ENCODE data around the gene THRB.

DNA sequence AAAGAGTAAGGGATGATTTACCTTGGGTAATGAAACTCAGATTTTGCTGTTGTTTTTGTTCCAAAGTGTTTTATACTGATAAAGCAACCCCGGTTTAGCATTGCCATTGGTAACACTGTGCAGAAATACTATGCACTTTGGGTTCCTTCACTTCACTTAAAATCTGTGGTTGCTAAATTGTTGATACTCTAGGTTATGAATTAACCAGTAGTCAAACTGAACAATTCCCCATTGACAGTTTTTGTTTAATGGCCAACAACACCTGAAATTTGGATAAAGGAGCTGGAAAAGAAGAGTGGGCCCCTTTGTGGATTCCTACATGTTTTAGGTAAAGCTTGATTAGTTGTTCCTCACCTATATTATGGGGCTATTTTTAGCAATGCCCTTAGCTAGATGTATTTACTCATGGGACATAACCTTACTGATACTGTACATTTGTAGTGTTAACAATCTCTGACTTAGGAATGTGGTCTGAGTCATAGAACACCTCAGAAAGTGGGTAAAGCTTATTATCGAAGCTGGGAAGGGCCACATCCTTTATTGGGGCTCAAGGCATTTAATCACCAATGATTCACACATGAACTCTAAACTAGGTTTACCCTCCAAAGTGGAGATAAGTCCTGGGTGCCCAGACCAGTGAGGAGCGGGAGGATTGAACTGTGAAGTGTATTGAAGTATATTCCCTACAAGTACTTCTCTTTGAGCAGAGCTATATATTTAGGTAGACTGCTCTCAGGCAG lies 29.5 kb upstream of the THRB start:
- TF ChIP-seq EP300 (IDR thresholded peaks at IDR 0.05) (no peak), RNF2 (IDR thresholded peaks at IDR 0.05; ENCODE audit: borderline replicate concordance, low read depth) (no peak), FOSB (CRISPR knock-in tag; IDR thresholded peaks at IDR 0.05) (no peak), POLR2A (IDR thresholded peaks at IDR 0.05; ENCODE audit: low read length) (no peak), CHD4 (IDR thresholded peaks at IDR 0.05; ENCODE audit: borderline replicate concordance) (no peak)
- TF ChIP-seq, protein P1, sequence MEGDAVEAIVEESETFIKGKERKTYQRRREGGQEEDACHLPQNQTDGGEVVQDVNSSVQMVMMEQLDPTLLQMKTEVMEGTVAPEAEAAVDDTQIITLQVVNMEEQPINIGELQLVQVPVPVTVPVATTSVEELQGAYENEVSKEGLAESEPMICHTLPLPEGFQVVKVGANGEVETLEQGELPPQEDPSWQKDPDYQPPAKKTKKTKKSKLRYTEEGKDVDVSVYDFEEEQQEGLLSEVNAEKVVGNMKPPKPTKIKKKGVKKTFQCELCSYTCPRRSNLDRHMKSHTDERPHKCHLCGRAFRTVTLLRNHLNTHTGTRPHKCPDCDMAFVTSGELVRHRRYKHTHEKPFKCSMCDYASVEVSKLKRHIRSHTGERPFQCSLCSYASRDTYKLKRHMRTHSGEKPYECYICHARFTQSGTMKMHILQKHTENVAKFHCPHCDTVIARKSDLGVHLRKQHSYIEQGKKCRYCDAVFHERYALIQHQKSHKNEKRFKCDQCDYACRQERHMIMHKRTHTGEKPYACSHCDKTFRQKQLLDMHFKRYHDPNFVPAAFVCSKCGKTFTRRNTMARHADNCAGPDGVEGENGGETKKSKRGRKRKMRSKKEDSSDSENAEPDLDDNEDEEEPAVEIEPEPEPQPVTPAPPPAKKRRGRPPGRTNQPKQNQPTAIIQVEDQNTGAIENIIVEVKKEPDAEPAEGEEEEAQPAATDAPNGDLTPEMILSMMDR (IDR thresholded peaks at IDR 0.05): no peak
- TF ChIP-seq, protein P2, sequence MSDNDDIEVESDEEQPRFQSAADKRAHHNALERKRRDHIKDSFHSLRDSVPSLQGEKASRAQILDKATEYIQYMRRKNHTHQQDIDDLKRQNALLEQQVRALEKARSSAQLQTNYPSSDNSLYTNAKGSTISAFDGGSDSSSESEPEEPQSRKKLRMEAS (IDR thresholded peaks at IDR 0.05): no peak
- TF ChIP-seq, protein P3, sequence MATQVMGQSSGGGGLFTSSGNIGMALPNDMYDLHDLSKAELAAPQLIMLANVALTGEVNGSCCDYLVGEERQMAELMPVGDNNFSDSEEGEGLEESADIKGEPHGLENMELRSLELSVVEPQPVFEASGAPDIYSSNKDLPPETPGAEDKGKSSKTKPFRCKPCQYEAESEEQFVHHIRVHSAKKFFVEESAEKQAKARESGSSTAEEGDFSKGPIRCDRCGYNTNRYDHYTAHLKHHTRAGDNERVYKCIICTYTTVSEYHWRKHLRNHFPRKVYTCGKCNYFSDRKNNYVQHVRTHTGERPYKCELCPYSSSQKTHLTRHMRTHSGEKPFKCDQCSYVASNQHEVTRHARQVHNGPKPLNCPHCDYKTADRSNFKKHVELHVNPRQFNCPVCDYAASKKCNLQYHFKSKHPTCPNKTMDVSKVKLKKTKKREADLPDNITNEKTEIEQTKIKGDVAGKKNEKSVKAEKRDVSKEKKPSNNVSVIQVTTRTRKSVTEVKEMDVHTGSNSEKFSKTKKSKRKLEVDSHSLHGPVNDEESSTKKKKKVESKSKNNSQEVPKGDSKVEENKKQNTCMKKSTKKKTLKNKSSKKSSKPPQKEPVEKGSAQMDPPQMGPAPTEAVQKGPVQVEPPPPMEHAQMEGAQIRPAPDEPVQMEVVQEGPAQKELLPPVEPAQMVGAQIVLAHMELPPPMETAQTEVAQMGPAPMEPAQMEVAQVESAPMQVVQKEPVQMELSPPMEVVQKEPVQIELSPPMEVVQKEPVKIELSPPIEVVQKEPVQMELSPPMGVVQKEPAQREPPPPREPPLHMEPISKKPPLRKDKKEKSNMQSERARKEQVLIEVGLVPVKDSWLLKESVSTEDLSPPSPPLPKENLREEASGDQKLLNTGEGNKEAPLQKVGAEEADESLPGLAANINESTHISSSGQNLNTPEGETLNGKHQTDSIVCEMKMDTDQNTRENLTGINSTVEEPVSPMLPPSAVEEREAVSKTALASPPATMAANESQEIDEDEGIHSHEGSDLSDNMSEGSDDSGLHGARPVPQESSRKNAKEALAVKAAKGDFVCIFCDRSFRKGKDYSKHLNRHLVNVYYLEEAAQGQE (IDR thresholded peaks at IDR 0.05): no peak
